ENCODE results near the gene SMYD3.
"Not testable (repeated sequence)": the region's sequence is repeated elsewhere in the genome, so short reads cannot be mapped to it uniquely, and the experiment has no call there.

- not testable (repeated sequence) for TF ChIP-seq POLR2A, CTCF (IDR thresholded peaks at IDR 0.05)
Measured at GRCh38 chr1:245714027-245714426, 793.1 kb downstream of the SMYD3 start.
